ENCODE measurements around the gene SLC2A13. TPM values are rescaled to one million over a fixed set of nuclear protein-coding genes. Genes with fewer than 3 reads are reported as not detected.

The SLC2A13 gene
- total RNA-seq, 1 experiment from 2014 or later: 12.1 TPM

- no peaks in the 10 kb centered on the region for H3K27me3 ChIP-seq (ENCODE audit: control insufficient read depth, insufficient read depth, low read length)
- H3K4me3 ChIP-seq (ENCODE audit: low read depth in 2 of 2, low read length in 2 of 2): no peak overlapping the region
- in situ Hi-C loops (cut with HindIII; ENCODE audit: low pct_unique_long_range_greater_than_20kb, low sequenced_read_pairs): no loop called here
- ChIA-PET POLR2A (no interaction called here), CTCF (no interaction called here)
- no peak overlapping the region for H3K27ac ChIP-seq (ENCODE audit: low read length)
- no TSS peak for BruUV-seq (replicated peaks)
- no peak for ATAC-seq
- no peak for DNase-seq (ENCODE audit: low read depth, low spot score)
- no peaks in the 10 kb centered on the region for H3K36me3 ChIP-seq (ENCODE audit: control insufficient read depth, insufficient read depth, low read length)
- intact Hi-C loops (cut with micrococcal nuclease; ENCODE audit: unreplicated experiment): no loop called here
- TF ChIP-seq, protein P1, sequence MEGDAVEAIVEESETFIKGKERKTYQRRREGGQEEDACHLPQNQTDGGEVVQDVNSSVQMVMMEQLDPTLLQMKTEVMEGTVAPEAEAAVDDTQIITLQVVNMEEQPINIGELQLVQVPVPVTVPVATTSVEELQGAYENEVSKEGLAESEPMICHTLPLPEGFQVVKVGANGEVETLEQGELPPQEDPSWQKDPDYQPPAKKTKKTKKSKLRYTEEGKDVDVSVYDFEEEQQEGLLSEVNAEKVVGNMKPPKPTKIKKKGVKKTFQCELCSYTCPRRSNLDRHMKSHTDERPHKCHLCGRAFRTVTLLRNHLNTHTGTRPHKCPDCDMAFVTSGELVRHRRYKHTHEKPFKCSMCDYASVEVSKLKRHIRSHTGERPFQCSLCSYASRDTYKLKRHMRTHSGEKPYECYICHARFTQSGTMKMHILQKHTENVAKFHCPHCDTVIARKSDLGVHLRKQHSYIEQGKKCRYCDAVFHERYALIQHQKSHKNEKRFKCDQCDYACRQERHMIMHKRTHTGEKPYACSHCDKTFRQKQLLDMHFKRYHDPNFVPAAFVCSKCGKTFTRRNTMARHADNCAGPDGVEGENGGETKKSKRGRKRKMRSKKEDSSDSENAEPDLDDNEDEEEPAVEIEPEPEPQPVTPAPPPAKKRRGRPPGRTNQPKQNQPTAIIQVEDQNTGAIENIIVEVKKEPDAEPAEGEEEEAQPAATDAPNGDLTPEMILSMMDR (IDR thresholded peaks at IDR 0.05): no peak
- TF ChIP-seq POLR2AphosphoS5 (IDR thresholded peaks at IDR 0.05; ENCODE audit: low read depth, low read length) (no peak), REST (IDR thresholded peaks at IDR 0.05; ENCODE audit: insufficient read depth in 1 of 2, low read depth in 2 of 2, low read length in 1 of 2) (no peak), TCF7L2 (IDR thresholded peaks at IDR 0.05; ENCODE audit: low read depth, low read length) (no peak), SIN3A (IDR thresholded peaks at IDR 0.05; ENCODE audit: borderline replicate concordance, insufficient read depth, low read depth, low read length) (no peak)
- H3K9me3 ChIP-seq (ENCODE audit: control insufficient read depth, insufficient read depth, low read depth, low read length): peaks cover 6% of the 10 kb centered on the region; the same call in 1 of the 2 replicates
- H3K4me1 ChIP-seq (ENCODE audit: control insufficient read depth, insufficient read depth, low read length): no peaks in the 10 kb centered on the region
Measured at GRCh38 chr12:39874785-39875184, 231.1 kb downstream of the SLC2A13 start.

DNA sequence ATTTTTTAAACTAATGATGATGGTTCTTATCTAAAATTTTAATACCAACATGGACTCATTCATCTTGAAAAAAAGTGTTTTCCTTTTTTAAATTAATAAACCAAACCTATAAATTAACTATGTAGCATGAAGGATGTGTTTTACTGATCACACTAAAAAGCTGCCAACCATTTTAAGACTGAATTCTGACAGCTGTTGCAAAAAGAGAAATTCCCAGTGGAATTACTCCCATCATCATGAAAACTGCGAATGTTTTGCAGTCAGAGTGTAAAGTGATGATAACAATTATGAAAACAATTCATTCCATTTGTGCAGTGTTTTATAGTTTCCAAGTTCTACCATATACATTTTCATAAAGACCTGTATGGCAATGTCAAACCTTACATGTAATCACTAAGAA, 232.8 kb downstream of the SLC2A13 start:
- TF ChIP-seq TCF7L2 (IDR thresholded peaks at IDR 0.05; ENCODE audit: low read depth, low read length) (no peak), REST (IDR thresholded peaks at IDR 0.05; ENCODE audit: insufficient read depth in 1 of 2, low read depth in 2 of 2, low read length in 1 of 2) (no peak), SIN3A (IDR thresholded peaks at IDR 0.05; ENCODE audit: borderline replicate concordance, insufficient read depth, low read depth, low read length) (no peak)
- TF ChIP-seq, protein P1 (IDR thresholded peaks at IDR 0.05): no peak
- no peak for ATAC-seq
- POLR2A ChIA-PET: no interaction called here
- no peaks in the 10 kb centered on the region for H3K9me3 ChIP-seq (ENCODE audit: control insufficient read depth, insufficient read depth, low read depth, low read length)
- in situ Hi-C loops (cut with HindIII; ENCODE audit: low pct_unique_long_range_greater_than_20kb, low sequenced_read_pairs) (no loop called here), intact Hi-C loops (cut with micrococcal nuclease; ENCODE audit: unreplicated experiment) (no loop called here)
- no TSS peak for BruUV-seq (replicated peaks)
- no peak overlapping the region for H3K4me3 ChIP-seq (ENCODE audit: low read depth in 2 of 2, low read length in 2 of 2)
- H3K27me3 ChIP-seq (ENCODE audit: control insufficient read depth, insufficient read depth, low read length): no peaks in the 10 kb centered on the region
- no peaks in the 10 kb centered on the region for H3K4me1 ChIP-seq (ENCODE audit: control insufficient read depth, insufficient read depth, low read length)
- no peak overlapping the region for H3K27ac ChIP-seq (ENCODE audit: low read length)
- H3K36me3 ChIP-seq (ENCODE audit: control insufficient read depth, insufficient read depth, low read length): no peaks in the 10 kb centered on the region
- no peak for DNase-seq (ENCODE audit: low read depth, low spot score)
- CTCF ChIA-PET: no interaction called here
